Activated T-cell treated with anti-CD3 and anti-CD28 coated beads, Interleukin-2, amount 50 U/mL, for 4 hours (primary cell): ENCODE measurements around the gene BMPR1A. TPM values are rescaled to one million over a fixed set of nuclear protein-coding genes. Genes with fewer than 3 reads are reported as not detected.
"Not testable (repeated sequence)": the region's sequence is repeated elsewhere in the genome, so short reads cannot be mapped to it uniquely, and the experiment has no call there.

ENCODE experiments used
- ATAC-seq, 2 donors: fragments of 200-7000 bp; cut with Tn5 transposase; one replicate each; pipeline ENCODE4 v1.10.0; 2021
- DNase-seq: peaks from one replicate; pipeline ENCODE4 v3.0.0-alpha.2; 2020
- H3K27me3 Mint-ChIP-seq: one replicate; pipeline ENCODE4 v1.8.0; 2021; ENCODE audit warnings: low read depth, mixed read lengths
- H3K36me3 Mint-ChIP-seq: one replicate; pipeline ENCODE4 v1.8.0; 2022; ENCODE audit warnings: mixed read lengths; ENCODE audit not compliant: insufficient read depth
- H3K4me1 Mint-ChIP-seq: one replicate; pipeline ENCODE4 v1.8.0; 2021; ENCODE audit warnings: low read depth, mixed read lengths
- H3K4me3 Mint-ChIP-seq: one replicate; pipeline ENCODE4 v1.8.0; 2021; ENCODE audit warnings: mild to moderate bottlenecking, moderate library complexity, mixed read lengths
- H3K9me3 Mint-ChIP-seq: one replicate; pipeline ENCODE4 v1.8.0; 2021; ENCODE audit warnings: mixed read lengths
- total RNA-seq, 3 donors: library from RNA; stranded (reverse); gene quantifications; one replicate each; pipeline ENCODE4 v1.2.1, GENCODE V29; 2021

The BMPR1A gene
- total RNA-seq, 3 donors from 2014 or later, result 6.0 to 8.5 (median 7.6) TPM

DNA sequence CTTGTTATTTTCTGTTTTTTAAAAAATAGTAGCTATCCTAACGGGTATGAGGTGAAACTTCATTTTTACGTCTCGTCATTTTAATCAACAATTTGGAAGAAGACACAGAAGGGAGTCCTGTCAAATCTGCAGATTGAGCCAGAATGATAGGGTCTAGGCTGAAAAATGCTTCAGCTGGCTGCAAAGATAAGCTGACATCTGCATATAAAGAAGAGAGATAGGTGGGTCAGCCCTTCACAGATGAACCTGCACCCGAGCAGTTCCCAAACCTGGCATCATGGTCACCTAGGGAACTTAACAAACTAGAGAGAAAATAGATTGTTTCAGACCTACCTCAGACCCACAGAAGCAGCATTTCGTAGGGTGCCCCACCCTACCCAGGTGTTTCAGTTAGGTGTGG, 35.2 kb upstream of the BMPR1A start:
- DNase-seq (no peak), ATAC-seq (no peak)
- H3K9me3 Mint-ChIP-seq, result no peaks in the 10 kb centered on the region
- no peaks in the 10 kb centered on the region for H3K27me3 Mint-ChIP-seq
- no peak overlapping the region for H3K4me3 Mint-ChIP-seq
- H3K36me3 Mint-ChIP-seq, result no peaks in the 10 kb centered on the region
- H3K4me1 Mint-ChIP-seq, result peaks cover 7% of the 10 kb centered on the region

DNA sequence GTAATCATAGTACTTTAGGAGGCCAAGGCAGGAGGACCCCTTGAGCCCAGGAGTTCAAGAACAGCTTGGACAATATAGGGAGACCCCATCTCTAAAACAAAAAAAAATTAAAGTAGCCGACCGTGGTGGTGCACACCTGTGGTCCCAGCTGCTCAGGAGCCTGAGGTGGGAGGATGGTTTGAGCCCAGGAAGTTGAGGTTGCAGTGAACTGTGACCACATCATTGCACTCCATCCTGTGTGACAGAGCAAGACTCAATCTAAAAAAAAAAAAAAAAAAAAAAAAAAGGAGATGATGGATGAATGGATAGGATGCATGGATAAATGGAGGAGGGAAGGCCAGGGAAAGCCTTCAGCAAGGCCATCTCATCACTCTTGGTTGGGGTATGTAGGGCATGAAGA, 33.4 kb upstream of the BMPR1A start:
- no peak for ATAC-seq
- peaks cover 7% of the 10 kb centered on the region for H3K4me1 Mint-ChIP-seq

DNA sequence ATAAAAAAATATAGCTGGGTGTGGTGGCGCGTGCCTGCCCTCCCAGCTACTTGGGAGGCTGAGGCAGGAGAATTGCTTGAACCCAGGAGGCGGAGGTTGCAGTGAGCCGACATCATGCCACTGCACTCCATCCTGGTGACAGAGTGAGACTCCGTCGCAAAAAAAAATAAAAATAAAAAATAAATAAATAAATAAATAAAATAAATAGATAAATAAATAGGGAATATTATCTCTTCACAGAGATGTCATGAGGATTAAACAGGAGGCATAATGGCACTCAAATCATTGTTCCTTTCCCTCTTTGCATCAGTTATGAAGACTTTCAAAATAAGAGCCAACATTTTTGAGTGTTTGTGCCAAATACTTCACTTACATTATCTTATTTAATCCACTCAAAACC, 32.0 kb upstream of the BMPR1A start:
- Mint-ChIP-seq H3K4me1 (peaks cover 7% of the 10 kb centered on the region), H3K9me3 (no peaks in the 10 kb centered on the region), H3K27me3 (peaks cover 4% of the 10 kb centered on the region), H3K36me3 (no peaks in the 10 kb centered on the region), H3K4me3 (no peak overlapping the region)
- ATAC-seq (no peak), DNase-seq (no peak)

More for the DNA sequence above, 33.4 kb upstream of the BMPR1A start:
- H3K27me3 Mint-ChIP-seq, result peaks cover 2% of the 10 kb centered on the region
- no peaks in the 10 kb centered on the region for H3K36me3 Mint-ChIP-seq
- H3K4me3 Mint-ChIP-seq, result no peak overlapping the region
- DNase-seq, result no peak
- H3K9me3 Mint-ChIP-seq, result no peaks in the 10 kb centered on the region

DNA sequence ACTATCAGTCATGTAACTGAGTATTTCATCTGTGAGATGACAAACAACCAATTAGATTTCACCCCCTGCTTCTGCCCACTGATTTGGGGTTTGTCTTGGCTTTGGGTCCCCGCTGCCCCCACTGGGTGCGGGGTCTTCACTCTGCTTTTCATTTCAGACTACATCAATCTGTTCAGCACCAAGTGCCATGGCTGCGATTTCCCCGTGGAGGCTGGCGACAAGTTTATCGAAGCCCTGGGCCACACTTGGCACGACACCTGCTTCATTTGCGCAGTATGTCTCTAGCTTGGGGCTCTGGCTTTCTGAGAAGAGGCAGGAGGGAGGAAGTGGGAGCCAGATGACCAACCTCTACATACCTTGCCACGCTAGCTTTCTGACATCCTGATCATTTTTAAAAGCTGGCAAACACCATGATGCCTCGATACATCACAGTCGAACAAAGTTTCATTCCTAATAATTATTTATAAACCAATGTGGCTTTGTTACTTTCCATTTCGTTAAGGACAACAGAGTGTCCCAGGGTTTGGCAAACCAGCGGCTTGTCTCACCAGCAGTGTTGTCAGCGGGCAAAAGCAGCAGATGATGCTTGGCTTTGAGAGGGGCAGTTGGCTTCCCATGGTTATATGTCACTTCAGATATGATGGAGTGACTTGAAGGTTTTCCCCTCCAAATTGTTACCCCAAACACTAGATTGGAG, 30.3 kb upstream of the BMPR1A start:
- ATAC-seq (no peak), DNase-seq (no peak)
- H3K4me3 Mint-ChIP-seq, result no peak overlapping the region
- H3K36me3 Mint-ChIP-seq, result no peaks in the 10 kb centered on the region
- H3K4me1 Mint-ChIP-seq, result peaks cover 7% of the 10 kb centered on the region
- H3K9me3 Mint-ChIP-seq, result no peaks in the 10 kb centered on the region
- H3K27me3 Mint-ChIP-seq, result peaks cover 4% of the 10 kb centered on the region

DNA sequence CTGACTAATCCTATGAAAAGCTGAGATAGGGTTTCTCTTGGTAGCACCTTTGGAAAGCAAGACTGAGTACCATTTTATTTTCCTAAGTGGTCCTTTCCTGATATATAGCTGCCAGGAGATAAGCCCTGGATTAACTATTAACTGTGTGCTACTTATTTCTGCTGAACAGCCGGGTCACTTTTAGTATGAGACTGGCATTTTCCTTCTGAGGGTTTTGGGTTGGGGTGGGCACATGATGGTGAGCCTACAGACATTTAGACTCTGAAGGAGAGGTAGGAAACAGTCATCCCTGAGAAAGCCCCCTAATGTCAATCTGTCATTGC, 29.8 kb upstream of the BMPR1A start:
- Mint-ChIP-seq H3K4me3 (no peak overlapping the region), H3K36me3 (no peaks in the 10 kb centered on the region), H3K9me3 (no peaks in the 10 kb centered on the region), H3K4me1 (peaks cover 7% of the 10 kb centered on the region), H3K27me3 (peaks cover 4% of the 10 kb centered on the region)
- DNase-seq (no peak), ATAC-seq (no peak)

DNA sequence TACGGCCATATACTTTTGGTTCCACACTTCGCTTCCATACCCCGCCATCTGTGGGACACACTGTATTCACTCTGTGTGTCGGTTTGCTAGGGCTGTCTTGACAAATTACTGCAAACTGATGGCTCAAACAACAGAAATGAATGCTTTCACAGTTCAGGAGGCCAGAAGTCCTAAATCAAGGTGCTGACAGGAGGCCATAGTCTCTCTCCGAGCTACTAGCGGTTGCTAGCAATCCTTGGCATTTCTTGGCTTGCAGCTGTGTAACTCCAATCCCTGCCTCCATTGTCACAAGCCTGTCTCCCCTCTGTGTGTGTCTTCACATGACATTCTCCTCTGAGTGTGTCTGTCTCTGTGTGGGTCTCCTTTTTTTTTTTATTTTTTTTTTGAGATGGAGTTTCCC, 28.9 kb upstream of the BMPR1A start:
- DNase-seq (no peak), ATAC-seq (no peak)
- Mint-ChIP-seq H3K27me3 (peaks cover 4% of the 10 kb centered on the region), H3K9me3 (no peaks in the 10 kb centered on the region), H3K4me3 (no peak overlapping the region), H3K36me3 (no peaks in the 10 kb centered on the region), H3K4me1 (peaks cover 7% of the 10 kb centered on the region)

DNA sequence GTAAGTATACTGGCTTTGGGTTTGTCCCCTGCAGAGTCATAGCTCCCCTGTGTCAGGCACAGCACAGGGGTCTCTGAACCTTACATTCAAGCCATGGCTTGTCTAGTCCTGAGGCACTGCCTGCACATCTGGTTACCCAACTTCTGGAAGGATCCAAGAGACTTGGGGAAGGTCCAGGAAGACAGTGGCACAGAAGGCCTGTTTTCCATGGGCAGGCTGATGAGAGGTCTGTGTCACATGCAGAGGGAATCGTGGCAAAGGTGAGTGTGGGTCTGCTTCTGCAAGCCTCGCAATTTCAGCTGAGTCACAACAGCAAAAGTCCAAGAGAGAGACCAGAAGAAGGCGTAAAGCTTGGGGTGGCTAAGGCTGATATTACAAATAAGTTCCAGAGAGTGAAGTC, 28.4 kb upstream of the BMPR1A start:
- no peak for ATAC-seq

DNA sequence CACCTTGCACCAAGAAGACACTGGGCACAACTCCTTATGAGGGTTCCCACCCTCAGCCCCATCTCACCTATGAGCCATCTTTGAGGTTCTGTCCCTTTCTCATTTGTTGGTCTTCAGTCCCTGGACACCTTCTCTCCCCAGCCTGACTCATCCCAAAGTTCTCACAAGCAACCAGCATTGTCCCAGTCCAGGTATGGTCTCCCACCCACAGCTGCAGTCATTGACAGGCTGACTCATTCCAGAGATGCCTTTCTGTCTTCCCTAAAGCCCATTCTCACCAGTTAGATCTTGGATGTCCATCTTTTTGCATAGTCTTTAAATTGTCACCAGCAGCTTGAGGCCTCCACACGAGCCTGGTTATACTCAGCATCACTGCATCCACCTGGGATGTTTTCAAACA, 26.7 kb upstream of the BMPR1A start:
- Mint-ChIP-seq H3K27me3 (peaks cover 4% of the 10 kb centered on the region), H3K9me3 (no peaks in the 10 kb centered on the region), H3K36me3 (no peaks in the 10 kb centered on the region), H3K4me1 (no peaks in the 10 kb centered on the region), H3K4me3 (no peak overlapping the region)
- no peak for DNase-seq
- no peak for ATAC-seq

More for the DNA sequence above, 28.4 kb upstream of the BMPR1A start:
- DNase-seq, result no peak
- Mint-ChIP-seq H3K4me3 (no peak overlapping the region), H3K36me3 (no peaks in the 10 kb centered on the region), H3K4me1 (peaks cover 5% of the 10 kb centered on the region), H3K9me3 (no peaks in the 10 kb centered on the region), H3K27me3 (peaks cover 4% of the 10 kb centered on the region)

DNA sequence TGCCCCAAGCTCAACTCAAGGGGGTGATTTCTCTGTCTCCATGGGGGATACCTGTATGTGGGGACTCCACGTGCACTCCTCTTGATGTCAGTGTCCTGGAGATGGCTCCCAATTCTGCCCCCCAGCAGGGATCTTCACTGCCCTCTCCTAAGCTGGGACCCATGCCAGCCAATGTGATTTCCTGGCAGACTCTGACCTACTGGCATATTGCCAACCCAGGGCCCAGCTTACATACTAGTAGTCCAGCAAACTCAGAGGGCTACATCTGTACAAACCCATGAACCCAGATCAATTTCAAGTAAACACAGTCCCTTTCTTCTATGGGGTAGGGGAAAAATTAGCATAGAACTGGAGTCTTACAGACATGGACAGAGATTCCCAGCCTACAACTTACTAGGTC, 26.2 kb upstream of the BMPR1A start:
- Mint-ChIP-seq H3K9me3 (no peaks in the 10 kb centered on the region), H3K27me3 (peaks cover 4% of the 10 kb centered on the region), H3K4me3 (no peak overlapping the region), H3K4me1 (no peaks in the 10 kb centered on the region), H3K36me3 (no peaks in the 10 kb centered on the region)
- DNase-seq (no peak), ATAC-seq (no peak)

DNA sequence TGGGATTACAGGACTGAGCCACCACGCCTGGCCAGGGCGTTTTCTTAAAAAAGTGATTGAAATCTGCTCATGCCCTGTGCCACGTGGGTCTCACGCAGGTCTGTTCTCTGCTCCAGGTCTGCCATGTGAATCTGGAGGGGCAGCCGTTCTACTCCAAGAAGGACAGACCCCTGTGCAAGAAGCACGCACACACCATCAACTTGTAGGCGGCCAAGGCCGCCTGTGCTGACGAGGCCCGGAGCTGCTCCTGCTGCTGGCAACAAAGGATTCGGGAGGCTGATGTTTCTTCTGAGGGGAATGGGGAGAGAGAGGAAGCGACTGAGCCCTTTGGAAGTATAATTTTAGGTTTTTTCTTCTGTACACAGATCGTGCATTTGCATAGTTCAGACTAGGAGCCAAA, 23.6 kb upstream of the BMPR1A start:
- H3K4me1 Mint-ChIP-seq, result no peaks in the 10 kb centered on the region
- ATAC-seq (no peak), DNase-seq (no peak)
- no peaks in the 10 kb centered on the region for H3K9me3 Mint-ChIP-seq
- no peak overlapping the region for H3K4me3 Mint-ChIP-seq
- no peaks in the 10 kb centered on the region for H3K36me3 Mint-ChIP-seq
- peaks cover 4% of the 10 kb centered on the region for H3K27me3 Mint-ChIP-seq

DNA sequence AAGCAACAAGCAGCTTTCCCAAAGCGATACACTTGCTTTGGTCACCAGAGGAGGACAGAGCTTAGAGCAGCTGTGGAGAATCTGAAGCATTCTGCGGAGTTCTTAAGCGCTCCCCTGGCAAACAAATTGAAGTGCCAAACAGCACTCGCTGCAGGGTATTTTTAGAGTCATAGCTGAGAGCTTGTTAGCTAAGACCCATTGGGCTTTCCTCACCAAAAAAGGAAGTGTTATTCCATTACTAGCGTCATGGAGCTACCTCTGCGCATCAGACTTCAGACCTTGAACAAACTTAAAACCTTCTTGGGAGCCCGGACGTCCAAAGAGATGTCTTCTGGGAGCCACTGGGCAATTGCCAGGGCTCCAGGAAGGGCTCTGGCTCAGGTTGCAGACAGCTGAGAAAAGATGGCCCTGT, 23.2 kb upstream of the BMPR1A start:
- H3K9me3 Mint-ChIP-seq, result no peaks in the 10 kb centered on the region
- H3K4me1 Mint-ChIP-seq, result no peaks in the 10 kb centered on the region
- no peak overlapping the region for H3K4me3 Mint-ChIP-seq
- H3K27me3 Mint-ChIP-seq, result peaks cover under 1% of the 10 kb centered on the region
- ATAC-seq (no peak), DNase-seq (no peak)
- H3K36me3 Mint-ChIP-seq, result no peaks in the 10 kb centered on the region

DNA sequence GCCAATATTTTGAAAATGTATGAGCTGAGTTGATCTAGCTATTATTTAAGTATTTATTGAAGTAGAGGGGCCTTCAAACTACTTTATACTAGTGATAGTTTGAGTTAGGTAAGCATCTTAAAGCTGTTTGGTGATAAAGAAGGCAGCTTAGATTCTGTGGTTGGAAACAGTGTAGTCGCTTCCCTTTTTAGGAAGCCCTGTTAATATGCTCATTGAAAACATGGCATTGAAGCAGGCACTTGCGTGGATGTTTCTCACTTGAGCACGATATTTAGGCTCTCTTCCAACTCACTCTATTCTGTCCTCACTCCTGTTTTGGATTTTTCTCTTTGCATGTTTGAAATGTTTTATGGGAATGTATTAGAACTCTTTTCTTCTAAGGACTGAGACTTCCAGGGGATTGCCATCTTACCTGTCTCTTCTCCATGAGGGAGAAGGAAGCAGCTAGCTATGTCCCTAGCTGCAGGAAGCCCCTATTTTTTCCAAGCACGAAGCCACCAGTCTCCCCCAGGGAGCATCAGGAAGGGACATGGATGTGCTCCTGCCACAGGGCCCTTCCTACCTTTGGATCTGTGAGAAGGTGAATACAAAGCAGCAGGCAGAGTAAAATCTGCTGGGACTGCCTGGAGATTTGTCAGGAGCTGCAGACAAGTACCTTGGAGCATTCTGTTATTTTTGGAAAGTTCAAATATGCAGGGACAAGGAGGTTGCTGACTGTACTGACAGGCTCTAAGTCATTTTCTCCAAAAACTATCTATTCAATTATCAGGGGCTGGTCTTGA, 22.0 kb upstream of the BMPR1A start:
- ATAC-seq, result no peak
- Mint-ChIP-seq H3K27me3 (no peaks in the 10 kb centered on the region), H3K4me3 (no peak overlapping the region), H3K9me3 (no peaks in the 10 kb centered on the region), H3K36me3 (no peaks in the 10 kb centered on the region), H3K4me1 (no peaks in the 10 kb centered on the region)
- DNase-seq, result no peak

DNA sequence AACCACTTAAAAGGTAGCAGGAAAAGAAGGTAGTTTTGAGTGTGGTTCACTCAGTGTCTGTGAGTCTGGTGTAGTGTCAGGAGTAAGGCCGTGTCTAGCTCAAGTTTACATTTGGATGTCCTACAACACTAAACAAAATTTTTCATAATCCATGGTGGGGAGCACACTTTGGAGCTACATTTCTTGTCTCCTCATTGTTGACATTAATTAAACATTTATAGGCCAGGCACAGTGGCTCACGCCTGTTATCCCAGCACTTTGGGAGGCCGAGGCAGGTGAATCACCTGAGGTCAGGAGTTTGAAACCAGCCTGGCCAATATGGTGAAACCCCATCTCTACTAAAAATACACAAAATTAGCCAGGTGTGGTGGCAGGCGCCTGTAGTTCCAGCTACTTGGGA, 21.1 kb upstream of the BMPR1A start:
- H3K36me3 Mint-ChIP-seq, H3K4me1 Mint-ChIP-seq, H3K9me3 Mint-ChIP-seq, H3K4me3 Mint-ChIP-seq, H3K27me3 Mint-ChIP-seq, ATAC-seq, DNase-seq: not testable (repeated sequence)

DNA sequence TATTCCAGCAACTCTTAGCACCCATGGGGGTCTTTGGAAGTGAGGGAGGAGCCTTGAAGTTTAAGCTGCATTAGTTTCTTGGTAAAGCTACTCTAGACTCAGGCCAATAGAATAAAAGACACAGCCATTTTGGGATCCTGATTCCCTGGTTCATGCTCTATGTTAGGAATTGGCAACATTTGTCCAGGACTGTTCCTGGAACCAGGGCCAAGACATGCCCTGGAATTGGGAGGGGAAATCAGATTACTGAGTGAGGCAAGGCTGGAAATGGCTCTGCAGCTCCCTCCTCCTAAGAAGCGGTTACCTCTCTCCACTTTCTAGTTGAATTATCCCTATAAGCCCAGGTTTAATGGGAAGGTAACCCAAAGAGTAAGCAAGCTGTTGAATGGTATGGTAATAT, 14.2 kb upstream of the BMPR1A start:
- H3K36me3 Mint-ChIP-seq, result no peaks in the 10 kb centered on the region
- no peaks in the 10 kb centered on the region for H3K4me1 Mint-ChIP-seq
- ATAC-seq (no peak), DNase-seq (no peak)
- H3K27me3 Mint-ChIP-seq, result peaks cover 4% of the 10 kb centered on the region
- no peak overlapping the region for H3K4me3 Mint-ChIP-seq
- no peaks in the 10 kb centered on the region for H3K9me3 Mint-ChIP-seq

DNA sequence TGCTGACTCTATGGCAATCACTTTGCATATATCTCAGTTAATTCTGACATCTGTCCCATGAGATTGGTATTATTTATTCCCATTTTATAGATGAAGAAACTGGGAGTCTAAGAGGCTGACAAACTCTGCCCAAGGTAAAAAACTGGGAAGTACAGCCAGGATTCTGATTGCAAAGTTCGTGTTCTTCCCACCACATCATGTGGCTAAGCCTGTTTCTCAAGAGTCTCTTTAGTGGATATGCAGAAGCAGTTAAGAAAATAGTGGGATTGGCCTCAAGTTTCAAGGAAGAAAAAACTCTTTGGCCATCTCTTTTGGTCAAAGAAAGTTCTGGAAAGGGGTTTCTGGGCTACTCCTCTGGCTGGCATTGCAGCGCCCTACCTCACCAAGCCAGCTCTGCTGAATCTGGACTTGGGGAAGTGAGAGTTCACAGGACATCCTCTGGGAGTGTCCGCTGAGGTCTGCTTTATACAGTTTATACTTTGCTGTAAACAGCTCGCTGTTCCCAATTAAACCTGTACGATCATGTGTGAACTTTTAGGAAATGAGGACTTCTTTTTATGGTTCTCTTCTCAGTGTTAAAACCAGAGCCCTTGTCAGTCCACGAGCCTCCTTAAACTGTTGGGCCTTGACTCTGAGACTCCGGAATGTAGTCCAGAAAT, 12.2 kb upstream of the BMPR1A start:
- Mint-ChIP-seq H3K9me3 (no peaks in the 10 kb centered on the region), H3K4me1 (no peaks in the 10 kb centered on the region), H3K27me3 (peaks cover 4% of the 10 kb centered on the region), H3K4me3 (no peak overlapping the region), H3K36me3 (no peaks in the 10 kb centered on the region)
- ATAC-seq (no peak), DNase-seq (no peak)
